CD14-positive monocyte (primary cell): ENCODE measurements around the gene AEN. TPM values are rescaled to one million over a fixed set of nuclear protein-coding genes. Genes with fewer than 3 reads are reported as not detected.
A peak's percentile ranks its signal among the peaks of the same experiment; 100 is the strongest.

Experiments used
- DNase-seq, 3 donors: peaks; one replicate each; pipeline ENCODE4 v3.0.0-alpha.2; 2011 to 2022
- H2AFZ ChIP-seq: 2 replicates; pipeline ENCODE4 v1.6.0; 2012; ENCODE audit warnings: mild to moderate bottlenecking, low read depth, low read length, inconsistent platforms; ENCODE audit not compliant: insufficient read depth, poor library complexity, severe bottlenecking
- H3K27ac ChIP-seq, 2 donors: 1 replicate in 1 of 2; 2 replicates in 1 of 2; pipeline ENCODE4 v1.5.1; 2012 to 2013; ENCODE audit warnings: low read length in 2 of 2, control low read depth in 1 of 2, inconsistent platforms in 1 of 2, low read depth in 1 of 2, mild to moderate bottlenecking in 1 of 2
- H3K27me3 ChIP-seq, 2 donors: one replicate each; pipeline versions ENCODE4 v1.6.0 to v1.6.1; 2011 to 2013; ENCODE audit warnings: low read length in 2 of 2; ENCODE audit not compliant: control insufficient read depth in 2 of 2, insufficient read depth in 2 of 2
- H3K36me3 ChIP-seq, 2 donors: replicated peaks in 1 of 2; 1 replicate in 1 of 2; 2 replicates in 1 of 2; pipeline versions ENCODE4 v1.5.1 to v1.6.1; 2012 to 2013; ENCODE audit warnings: low read length in 2 of 2, control low read depth in 1 of 2, inconsistent platforms in 1 of 2, mild to moderate bottlenecking in 1 of 2; ENCODE audit not compliant: insufficient read depth in 2 of 2, control insufficient read depth in 1 of 2
- H3K4me1 ChIP-seq, 2 donors: 1 replicate in 1 of 2; 2 replicates in 1 of 2; pipeline versions ENCODE4 v1.5.1 to v1.6.1; 2012 to 2013; ENCODE audit warnings: low read length in 2 of 2, control low read depth in 1 of 2, inconsistent platforms in 1 of 2, mild to moderate bottlenecking in 1 of 2, moderate library complexity in 1 of 2; ENCODE audit not compliant: insufficient read depth in 2 of 2, control insufficient read depth in 1 of 2
- H3K4me2 ChIP-seq: replicated peaks from 2 replicates; pipeline ENCODE3; 2012; ENCODE audit warnings: low read length, moderate library complexity, mild to moderate bottlenecking; ENCODE audit not compliant: poor library complexity, severe bottlenecking; ENCODE audit errors: extremely low read depth
- H3K4me3 ChIP-seq, 3 experiments: fragments of 200-600 bp in 1 of 3; sonication (generic) in 1 of 3; replicated peaks in 1 of 3; 1 replicate in 2 of 3; 2 replicates in 1 of 3; pipeline ENCODE4 v1.5.1; 2011 to 2013; ENCODE audit warnings: low read length in 3 of 3, mild to moderate bottlenecking in 3 of 3, control low read depth in 2 of 3, low read depth in 2 of 3, inconsistent platforms in 1 of 3, moderate library complexity in 1 of 3
- H3K79me2 ChIP-seq: 2 replicates; pipeline ENCODE4 v1.6.0; 2012; ENCODE audit warnings: mild to moderate bottlenecking, control low read depth, inconsistent platforms, low read length, moderate library complexity; ENCODE audit not compliant: insufficient read depth
- H3K9ac ChIP-seq: 2 replicates; pipeline ENCODE4 v1.6.0; 2017; ENCODE audit warnings: low read length, mild to moderate bottlenecking; ENCODE audit not compliant: insufficient read depth, poor library complexity, severe bottlenecking
- H3K9me3 ChIP-seq, 2 donors: replicated peaks in 1 of 2; 1 replicate in 1 of 2; 2 replicates in 1 of 2; pipeline versions ENCODE4 v1.5.1 to v1.6.1; 2012 to 2013; ENCODE audit warnings: low read length in 2 of 2, control low read depth in 1 of 2; ENCODE audit not compliant: control insufficient read depth in 1 of 2, insufficient read depth in 1 of 2
- H4K20me1 ChIP-seq: 2 replicates; pipeline ENCODE4 v1.6.0; 2012; ENCODE audit warnings: mild to moderate bottlenecking, low read length, control low read depth, moderate library complexity; ENCODE audit not compliant: insufficient read depth
- H3K27ac Mint-ChIP-seq, 7 donors: one replicate each; pipeline ENCODE4 v1.8.0; 2020; ENCODE audit warnings: mild to moderate bottlenecking in 7 of 7, mixed read lengths in 7 of 7, moderate library complexity in 6 of 7, inconsistent platforms in 2 of 7
- H3K27me3 Mint-ChIP-seq, 3 donors: one replicate each; pipeline ENCODE4 v1.8.0; 2021 to 2022; ENCODE audit warnings: low read depth in 3 of 3, mild to moderate bottlenecking in 3 of 3, mixed read lengths in 3 of 3, moderate library complexity in 3 of 3, inconsistent platforms in 1 of 3
- H3K36me3 Mint-ChIP-seq, 2 donors: one replicate each; pipeline ENCODE4 v1.8.0; 2020; ENCODE audit warnings: mixed read lengths in 2 of 2, inconsistent platforms in 1 of 2, mild to moderate bottlenecking in 1 of 2
- H3K4me1 Mint-ChIP-seq: one replicate; pipeline ENCODE4 v1.8.0; 2020; ENCODE audit warnings: mild to moderate bottlenecking, mixed read lengths
- H3K4me3 Mint-ChIP-seq, 2 donors: one replicate each; pipeline ENCODE4 v1.8.0; 2020; ENCODE audit warnings: mild to moderate bottlenecking in 2 of 2, mixed read lengths in 2 of 2, moderate library complexity in 1 of 2
- H3K9me3 Mint-ChIP-seq, 7 donors: one replicate each; pipeline ENCODE4 v1.8.0; 2020 to 2022; ENCODE audit warnings: mixed read lengths in 7 of 7, mild to moderate bottlenecking in 6 of 7, moderate library complexity in 6 of 7, inconsistent platforms in 2 of 7
- WGBS: methylation state at CpG from one replicate; pipeline ENCODE4 v1.1.5; 2013; ENCODE audit warnings: missing lambda C conversion rate; ENCODE audit not compliant: insufficient coverage; 5-methylcytosine and 5-hydroxymethylcytosine counted together
- intact Hi-C, 2 donors: fragments of 100-400 bp; cut with micrococcal nuclease; formaldehyde crosslinking; loops; one replicate each; pipeline versions ENCODE4 v1.15.0 to v1.15.1; 2023
- polyA plus RNA-seq, 3 donors: library from polyadenylated mRNA; depleted of rRNA in 1 of 3; unstranded in 2 of 3; stranded (reverse) in 1 of 3; fragments of 300-500 nt in 2 of 3; fragments of >200 nt in 1 of 3; fragmentation: Illumina TruSeq in 2 of 3; gene quantifications; 1 replicate in 2 of 3; 2 replicates in 1 of 3; pipeline ENCODE4 v1.2.3, GENCODE V29; 2012 to 2021
- TF ChIP-seq, protein P1 (sequence below): fragments of 200-600 bp; IDR thresholded peaks from one replicate; pipeline ENCODE4 v1.8.0; 2022; ENCODE audit warnings: antibody characterized with exemption, mild to moderate bottlenecking

The AEN gene
- polyA plus RNA-seq, 3 donors: 4.6 to 10.7 (median 6.3) TPM

DNA sequence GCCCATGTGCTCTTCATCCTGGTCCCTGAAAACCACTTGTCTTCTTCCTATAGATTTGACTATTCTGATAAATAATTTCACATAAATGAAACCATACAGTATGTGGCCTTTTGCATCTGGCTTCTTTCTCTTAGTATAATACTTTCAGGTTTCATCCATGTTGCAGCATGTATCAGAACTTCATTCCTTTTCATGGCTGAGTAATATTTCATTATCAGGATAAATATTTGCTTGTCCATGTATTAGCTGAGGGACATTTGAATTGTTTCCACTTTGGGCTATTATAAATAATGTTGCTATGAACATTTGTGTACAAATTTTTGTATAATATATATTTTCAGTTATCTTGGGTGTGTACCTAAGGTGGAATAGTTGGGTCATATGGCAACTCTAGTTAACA, 29.8 kb upstream of the AEN start:
- Mint-ChIP-seq H3K9me3 (no peaks in the 10 kb centered on the region), H3K36me3 (no peaks in the 10 kb centered on the region), H3K4me1 (no peaks in the 10 kb centered on the region), H3K27ac (no peak overlapping the region), H3K4me3 (no peak overlapping the region), H3K27me3 (peaks cover 0 to 14% (median 1%) of the 10 kb centered on the region in 3 donors)
- Histone ChIP-seq H3K9ac (no peak overlapping the region), H3K9me3 (no peaks in the 10 kb centered on the region), H3K27me3 (peaks cover 2 to 3% of the 10 kb centered on the region in 2 donors), H3K36me3 (no peaks in the 10 kb centered on the region), H3K4me2 (no peak overlapping the region), H3K79me2 (no peaks in the 10 kb centered on the region), H4K20me1 (no peaks in the 10 kb centered on the region), H3K27ac (no peak overlapping the region), H3K4me3 (no peak overlapping the region), H2AFZ (no peak overlapping the region), H3K4me1 (no peaks in the 10 kb centered on the region)
- no peak for DNase-seq
- TF ChIP-seq, protein P1, sequence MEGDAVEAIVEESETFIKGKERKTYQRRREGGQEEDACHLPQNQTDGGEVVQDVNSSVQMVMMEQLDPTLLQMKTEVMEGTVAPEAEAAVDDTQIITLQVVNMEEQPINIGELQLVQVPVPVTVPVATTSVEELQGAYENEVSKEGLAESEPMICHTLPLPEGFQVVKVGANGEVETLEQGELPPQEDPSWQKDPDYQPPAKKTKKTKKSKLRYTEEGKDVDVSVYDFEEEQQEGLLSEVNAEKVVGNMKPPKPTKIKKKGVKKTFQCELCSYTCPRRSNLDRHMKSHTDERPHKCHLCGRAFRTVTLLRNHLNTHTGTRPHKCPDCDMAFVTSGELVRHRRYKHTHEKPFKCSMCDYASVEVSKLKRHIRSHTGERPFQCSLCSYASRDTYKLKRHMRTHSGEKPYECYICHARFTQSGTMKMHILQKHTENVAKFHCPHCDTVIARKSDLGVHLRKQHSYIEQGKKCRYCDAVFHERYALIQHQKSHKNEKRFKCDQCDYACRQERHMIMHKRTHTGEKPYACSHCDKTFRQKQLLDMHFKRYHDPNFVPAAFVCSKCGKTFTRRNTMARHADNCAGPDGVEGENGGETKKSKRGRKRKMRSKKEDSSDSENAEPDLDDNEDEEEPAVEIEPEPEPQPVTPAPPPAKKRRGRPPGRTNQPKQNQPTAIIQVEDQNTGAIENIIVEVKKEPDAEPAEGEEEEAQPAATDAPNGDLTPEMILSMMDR: no peak
- intact Hi-C loops: no loop called here

DNA sequence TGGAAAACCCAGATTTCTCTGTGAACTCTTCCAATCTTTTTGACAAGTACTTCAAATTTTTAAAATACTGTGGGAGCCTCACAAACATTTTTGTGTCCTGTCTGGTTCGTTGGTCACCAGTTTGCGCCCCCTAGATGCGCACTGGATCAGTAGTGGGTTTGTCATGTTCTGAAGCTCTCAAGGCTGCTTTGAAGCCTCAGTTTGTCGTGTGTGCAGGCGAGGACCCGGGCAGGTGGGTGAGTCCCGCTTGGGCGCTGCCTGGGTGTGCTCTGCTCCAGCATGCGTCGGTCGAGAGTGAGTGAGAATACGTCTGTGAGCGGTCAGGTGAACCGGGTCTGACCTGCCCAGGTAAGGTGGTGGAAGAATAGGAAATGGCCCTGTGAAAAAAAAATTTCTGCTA, 17.3 kb upstream of the AEN start:
- H3K4me1 ChIP-seq: no peaks in the 10 kb centered on the region
- H3K36me3 ChIP-seq: no peaks in the 10 kb centered on the region
- H3K79me2 ChIP-seq: no peaks in the 10 kb centered on the region
- H3K4me1 Mint-ChIP-seq: peaks cover 5% of the 10 kb centered on the region
- no peak overlapping the region for H3K9ac ChIP-seq
- peaks cover 0 to 25% of the 10 kb centered on the region in 2 donors for H3K9me3 ChIP-seq
- peaks cover 46 to 60% of the 10 kb centered on the region in 2 donors for H3K27me3 ChIP-seq
- H3K27ac Mint-ChIP-seq: no peak overlapping the region
- no peak overlapping the region for H2AFZ ChIP-seq
- H3K9me3 Mint-ChIP-seq: peaks cover 0 to 22% (median 11%) of the 10 kb centered on the region in 7 donors
- intact Hi-C loops: no loop called here
- no peaks in the 10 kb centered on the region for H4K20me1 ChIP-seq
- H3K36me3 Mint-ChIP-seq: peaks cover 0 to 3% of the 10 kb centered on the region in 2 donors
- no peak overlapping the region for H3K27ac ChIP-seq
- TF ChIP-seq, protein P1: no peak
- DNase-seq: no peak
- peak overlapping the region in 1 of 2 donors; percentile 84 for H3K4me3 Mint-ChIP-seq
- WGBS: 17% methylated on average over 14 of the region's 14 CpGs
- no peak overlapping the region for H3K4me2 ChIP-seq
- H3K27me3 Mint-ChIP-seq: peaks cover 49 to 70% (median 49%) of the 10 kb centered on the region in 3 donors
- H3K4me3 ChIP-seq: no peak overlapping the region
